ENCODE results near the gene CST9L.

The CST9L gene

GRCh38 chr20:23568320-23568970 is at the start of gene CST9L:
TSS of gene CST9L (minus strand) at chr20:23568484. CDS start at chr20:23568450, 34 bp downstream.
- no peak for DNase-seq (ENCODE audit: low read depth in 2 of 2)

- DNase-seq (ENCODE audit: low read depth in 2 of 2), result no peak
Observed at GRCh38 chr20:23614163-23614562, 45.9 kb upstream of the CST9L start.

GRCh38 chr20:23613676-23614075 is 45.4 kb upstream of the CST9L start:
- no peak for DNase-seq (ENCODE audit: low read depth in 2 of 2)

GRCh38 chr20:23612396-23612795 is 44.1 kb upstream of the CST9L start:
- DNase-seq (ENCODE audit: low read depth in 2 of 2), result no peak

- DNase-seq (ENCODE audit: low read depth in 2 of 2), result no peak
Observed at GRCh38 chr20:23609486-23610109, 41.3 kb upstream of the CST9L start.

- no peak for DNase-seq (ENCODE audit: low read depth in 2 of 2)
Observed at GRCh38 chr20:23608251-23608846, 40.1 kb upstream of the CST9L start.

- no peak for DNase-seq (ENCODE audit: low read depth in 2 of 2)
Observed at GRCh38 chr20:23607497-23608245, 39.4 kb upstream of the CST9L start.

- DNase-seq (ENCODE audit: low read depth in 2 of 2), result peak; percentile 34 to 49
Observed at GRCh38 chr20:23606652-23607049, 38.4 kb upstream of the CST9L start.

GRCh38 chr20:23605867-23606651 is 37.8 kb upstream of the CST9L start, which contains the start of gene CST9:
TSS of gene CST9 (minus strand) at chr20:23605917. CDS start at chr20:23605864, 53 bp downstream.
- no peak for DNase-seq (ENCODE audit: low read depth in 2 of 2)

- no peak for DNase-seq (ENCODE audit: low read depth in 2 of 2)
Observed at GRCh38 chr20:23604306-23604705, 36.0 kb upstream of the CST9L start.

- no peak for DNase-seq (ENCODE audit: low read depth in 2 of 2)
Observed at GRCh38 chr20:23603321-23603720, 35.0 kb upstream of the CST9L start.

- no peak for DNase-seq (ENCODE audit: low read depth in 2 of 2)
Observed at GRCh38 chr20:23602699-23603098, 34.4 kb upstream of the CST9L start.

GRCh38 chr20:23602241-23602640 is 34.0 kb upstream of the CST9L start:
- DNase-seq (ENCODE audit: low read depth in 2 of 2), result no peak

GRCh38 chr20:23601715-23602114 is 33.4 kb upstream of the CST9L start:
- no peak for DNase-seq (ENCODE audit: low read depth in 2 of 2)

- no peak for DNase-seq (ENCODE audit: low read depth in 2 of 2)
Observed at GRCh38 chr20:23598481-23598880, 30.2 kb upstream of the CST9L start.

- no peak for DNase-seq (ENCODE audit: low read depth in 2 of 2)
Observed at GRCh38 chr20:23596579-23597250, 28.4 kb upstream of the CST9L start.

GRCh38 chr20:23595941-23596340 is 27.7 kb upstream of the CST9L start:
- no peak for DNase-seq (ENCODE audit: low read depth in 2 of 2)

GRCh38 chr20:23588434-23589403 is 20.4 kb upstream of the CST9L start:
- no peak for DNase-seq (ENCODE audit: low read depth in 2 of 2)

GRCh38 chr20:23587631-23588030 is 19.3 kb upstream of the CST9L start:
- DNase-seq (ENCODE audit: low read depth in 2 of 2), result no peak

Data from stimulated activated CD4-positive, alpha-beta T cell treated with anti-CD3 and anti-CD28 coated beads, Interleukin-1b, Interleukin-23, amount 100 ng/mL, for 4 hours (primary cell).